Activated CD8-positive, alpha-beta memory T cell treated with anti-CD3 and anti-CD28 coated beads for 48 hours (primary cell): ENCODE results near the gene PACS2.
"Not testable (repeated sequence)": the region's sequence is repeated elsewhere in the genome, so short reads cannot be mapped to it uniquely, and the experiment has no call there.

Experiments used
- DNase-seq, 3 experiments: peaks; one replicate each; pipeline ENCODE4 v3.0.0-alpha.2; 2020; ENCODE audit warnings: low read depth in 2 of 3, low spot score in 2 of 3

PACS2 gene

DNA sequence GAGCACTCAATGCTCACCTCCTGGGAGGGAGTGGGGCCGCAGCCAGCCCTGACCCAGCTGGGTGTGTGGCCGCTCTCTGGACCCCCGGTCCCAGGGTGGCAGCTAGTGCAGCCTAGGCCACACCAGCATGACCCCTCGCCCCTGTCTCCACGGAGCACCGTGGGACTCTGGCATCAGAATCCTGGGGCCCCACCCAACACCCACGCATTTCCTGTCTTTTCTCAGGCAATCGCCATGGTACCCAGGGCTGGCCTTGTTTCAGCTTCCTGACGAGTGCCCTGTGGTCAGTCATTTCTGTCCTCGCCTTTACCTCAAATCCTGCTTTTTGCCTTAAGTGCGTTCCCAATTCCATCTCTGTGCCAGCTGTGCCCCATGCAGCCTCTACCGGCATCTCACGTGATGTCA lies 15.9 kb downstream of the PACS2 start:
- no peak for DNase-seq

DNA sequence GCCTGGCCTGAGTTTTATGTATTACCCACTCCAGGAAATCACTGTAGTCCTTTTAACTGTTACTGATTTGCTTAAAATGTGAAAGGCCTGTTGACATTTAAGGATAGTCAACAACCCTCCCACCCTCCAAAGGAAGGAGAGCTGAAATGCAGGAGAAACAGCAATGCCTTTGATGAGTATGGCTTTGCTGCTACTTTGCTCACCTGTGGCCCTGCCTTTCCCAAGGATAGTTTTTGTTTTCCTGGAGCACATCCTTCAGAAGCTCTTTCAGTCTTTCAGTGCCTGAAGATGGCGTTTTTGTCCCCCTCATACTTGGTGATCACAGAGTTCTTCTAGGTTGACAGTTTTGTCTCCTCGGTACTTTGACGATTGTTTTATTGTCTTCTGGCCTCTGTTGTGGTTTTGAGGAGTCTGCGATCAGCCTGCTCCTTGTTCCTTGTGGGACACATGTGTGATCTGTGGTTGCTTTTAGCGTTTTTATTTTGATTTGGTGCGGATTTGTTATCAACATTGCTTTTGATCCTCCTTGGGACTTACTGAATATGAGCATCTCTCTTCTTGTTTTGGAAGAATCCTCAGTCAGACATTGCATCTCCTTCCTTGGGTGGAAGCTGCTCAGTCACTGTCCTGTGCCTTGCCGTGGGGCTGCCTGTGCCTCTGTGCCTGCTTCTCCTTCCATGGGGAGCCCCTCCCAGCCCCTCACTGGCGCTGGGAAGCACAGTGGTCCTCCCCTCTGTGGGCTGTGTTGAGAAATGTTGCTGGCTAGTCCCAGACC lies 17.2 kb downstream of the PACS2 start:
- no peak for DNase-seq

DNA sequence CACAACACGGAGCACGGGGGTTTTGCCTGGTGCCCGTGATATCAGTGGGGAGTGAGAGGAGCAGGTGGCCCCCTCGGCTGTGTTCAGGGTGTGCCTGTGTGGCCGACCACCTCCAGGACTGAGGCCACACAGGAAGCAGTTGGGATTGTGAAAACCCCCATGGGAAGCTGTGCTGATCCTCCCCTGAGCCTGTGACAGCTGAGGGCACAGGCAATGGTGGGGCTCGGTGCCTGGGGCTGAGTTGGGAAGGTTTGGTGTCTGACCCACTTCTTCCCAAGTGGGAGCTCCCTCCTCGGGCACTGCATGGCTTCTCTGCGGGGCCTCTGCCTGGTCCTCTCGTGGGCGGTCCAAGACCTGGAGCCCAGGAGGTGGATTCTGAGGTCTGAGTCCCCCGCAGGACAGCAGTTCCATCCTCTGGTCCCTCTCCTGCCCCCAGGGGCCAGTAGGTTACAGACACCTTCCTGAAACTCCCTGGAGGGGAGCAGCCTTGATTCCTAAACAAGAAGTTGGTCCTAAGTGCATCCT lies 17.9 kb downstream of the PACS2 start:
- DNase-seq: no peak

DNA sequence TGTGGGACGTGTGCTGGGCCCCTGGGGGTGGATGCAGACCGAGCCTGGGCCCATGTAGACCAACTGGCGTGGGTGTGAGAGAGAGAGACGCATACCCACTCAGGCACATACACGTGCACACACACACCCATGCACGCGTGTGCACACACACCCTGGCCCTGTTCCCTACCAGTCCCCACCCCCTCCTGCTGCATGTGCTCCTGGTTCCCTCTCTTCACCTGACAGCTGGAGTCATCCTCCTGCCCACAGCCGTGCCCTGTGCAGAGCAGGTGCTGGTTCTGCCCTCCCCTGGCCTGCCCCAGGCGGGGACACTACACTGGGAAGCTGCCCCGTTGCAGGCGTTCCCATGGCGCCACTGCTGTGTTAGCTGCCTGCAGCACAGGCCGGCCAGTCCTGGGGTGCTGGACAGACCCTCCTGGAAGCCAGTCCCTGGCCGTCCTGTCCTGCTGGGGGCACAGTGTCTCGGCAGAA lies 18.5 kb downstream of the PACS2 start:
- no peak for DNase-seq

DNA sequence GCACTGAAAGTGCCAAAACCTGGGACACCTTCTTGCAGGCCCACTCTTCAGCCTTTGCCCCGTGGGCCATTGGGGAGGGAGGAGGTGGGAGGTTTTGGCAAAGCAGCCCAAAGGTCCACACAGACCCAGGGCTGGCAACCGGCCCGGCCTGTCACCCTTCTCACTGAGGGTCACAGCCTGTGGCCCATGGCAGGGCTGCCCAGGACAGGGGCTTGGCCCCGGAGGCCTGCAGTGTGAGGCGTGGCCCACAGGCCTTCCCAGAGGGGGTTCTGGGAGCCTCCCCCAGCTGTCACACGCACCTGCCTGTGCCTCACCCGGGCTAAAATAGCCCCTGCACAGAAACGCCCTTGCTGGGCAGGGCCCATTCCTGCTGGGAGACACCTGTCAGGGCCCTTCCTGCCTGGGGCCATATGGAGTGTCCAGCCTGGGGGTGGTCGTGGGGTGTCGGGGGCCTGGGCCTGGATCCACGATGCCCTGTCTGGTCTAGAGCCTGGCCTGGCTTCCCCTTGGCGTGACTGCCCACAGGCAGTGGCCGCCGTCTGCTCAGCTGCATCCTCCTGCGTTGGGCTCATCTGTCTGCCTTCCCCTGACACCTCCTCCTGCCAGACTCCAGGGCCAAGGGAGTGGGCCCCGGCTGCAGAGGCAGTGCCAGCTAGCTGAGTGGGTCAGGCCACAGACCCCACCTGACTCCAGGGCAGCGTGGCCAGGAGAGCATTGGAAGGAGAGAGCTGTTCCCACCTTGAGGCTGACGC lies 19.2 kb downstream of the PACS2 start:
- no peak for DNase-seq

DNA sequence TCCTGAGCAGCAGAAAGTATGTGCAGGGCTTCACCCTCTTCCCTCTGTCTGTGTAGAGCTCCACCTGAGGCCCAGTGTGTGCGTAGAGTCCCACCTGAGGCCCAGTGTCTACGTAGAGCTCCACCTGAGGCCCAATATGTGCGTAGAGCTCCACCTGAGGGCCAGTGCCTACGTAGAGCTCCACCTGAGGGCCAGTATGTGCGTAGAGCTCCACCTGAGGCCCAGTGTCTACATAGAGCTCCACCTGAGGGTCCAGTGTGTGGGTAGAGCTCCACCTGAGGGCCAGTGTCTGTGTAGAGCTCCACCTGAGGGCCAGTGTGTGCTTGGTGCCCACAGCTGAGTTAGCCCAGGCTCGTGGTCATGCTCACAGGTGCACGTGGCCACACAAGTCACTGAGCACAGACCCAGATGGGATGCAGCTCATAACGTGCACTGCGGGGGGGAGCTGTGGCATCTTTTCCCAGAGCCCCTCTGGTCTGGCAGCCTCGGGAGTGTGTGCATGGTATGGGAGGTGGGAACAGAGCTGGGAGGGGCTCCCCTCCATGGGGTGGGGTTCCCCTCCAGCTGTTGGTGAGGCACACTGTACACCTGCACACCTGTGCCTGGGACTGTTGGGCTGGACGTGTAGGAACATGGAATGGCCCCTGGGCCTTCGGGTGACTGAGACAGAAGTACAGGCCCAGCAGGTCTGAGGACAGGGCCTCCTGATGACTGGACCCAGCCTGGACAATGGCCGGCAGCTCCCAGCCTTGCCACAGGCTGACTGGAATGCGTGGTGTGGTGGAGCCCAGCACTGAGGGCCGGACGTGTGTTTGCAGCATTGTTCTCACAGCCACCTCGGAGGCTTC lies 20.1 kb downstream of the PACS2 start:
- DNase-seq: no peak

DNA sequence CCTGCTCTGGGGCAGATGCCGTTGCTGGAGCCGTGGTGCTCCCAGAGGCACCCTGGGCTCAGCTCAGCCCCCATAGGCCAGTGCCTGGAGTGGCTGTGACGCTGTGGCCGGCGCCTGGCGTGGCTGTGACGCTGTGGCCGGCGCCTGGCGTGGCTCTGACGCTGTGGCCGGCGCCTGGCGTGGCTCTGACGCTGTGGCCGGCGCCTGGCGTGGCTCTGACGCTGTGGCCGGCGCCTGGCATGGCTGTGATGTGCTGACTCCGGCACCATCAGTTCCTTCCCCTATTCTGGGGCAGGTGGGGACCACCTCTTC lies 20.6 kb downstream of the PACS2 start:
- DNase-seq: not testable (repeated sequence)

DNA sequence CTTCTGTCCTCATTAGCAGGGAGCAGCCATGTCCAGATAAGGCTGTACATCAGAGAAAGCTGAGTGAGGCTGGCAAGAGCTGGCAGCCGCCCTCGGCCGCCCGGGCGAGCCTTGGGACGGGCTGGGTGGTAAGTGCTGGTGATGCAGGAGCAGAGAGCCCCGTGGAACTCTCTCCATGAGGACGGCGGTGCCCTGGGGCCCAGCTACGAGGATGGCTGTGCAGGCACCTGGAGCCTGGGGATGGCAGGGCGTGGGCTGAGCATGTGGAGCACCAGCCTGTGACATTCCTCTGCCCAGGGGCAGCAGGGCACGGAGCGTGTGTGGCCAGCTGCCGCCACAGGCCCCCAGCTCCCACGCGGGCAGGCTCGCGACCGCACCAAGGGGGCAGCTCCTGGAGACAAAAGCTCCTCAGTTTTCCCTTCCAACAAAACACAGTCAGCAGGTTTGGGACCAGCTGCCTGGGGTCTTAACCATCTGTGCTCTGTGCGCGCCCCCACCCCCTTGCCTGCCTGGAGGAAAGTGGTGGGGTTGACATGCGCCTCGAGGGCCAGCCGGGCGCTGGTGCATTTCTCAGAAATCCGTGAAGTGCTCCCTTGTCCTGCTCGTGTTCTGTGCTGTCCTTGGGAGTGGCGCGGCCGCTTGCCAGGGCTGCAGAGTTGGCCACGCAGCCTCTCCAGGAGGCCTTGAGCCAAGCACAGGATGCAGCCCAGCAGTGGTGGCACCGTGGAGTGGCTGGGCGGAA lies 21.4 kb downstream of the PACS2 start:
- DNase-seq: no peak

DNA sequence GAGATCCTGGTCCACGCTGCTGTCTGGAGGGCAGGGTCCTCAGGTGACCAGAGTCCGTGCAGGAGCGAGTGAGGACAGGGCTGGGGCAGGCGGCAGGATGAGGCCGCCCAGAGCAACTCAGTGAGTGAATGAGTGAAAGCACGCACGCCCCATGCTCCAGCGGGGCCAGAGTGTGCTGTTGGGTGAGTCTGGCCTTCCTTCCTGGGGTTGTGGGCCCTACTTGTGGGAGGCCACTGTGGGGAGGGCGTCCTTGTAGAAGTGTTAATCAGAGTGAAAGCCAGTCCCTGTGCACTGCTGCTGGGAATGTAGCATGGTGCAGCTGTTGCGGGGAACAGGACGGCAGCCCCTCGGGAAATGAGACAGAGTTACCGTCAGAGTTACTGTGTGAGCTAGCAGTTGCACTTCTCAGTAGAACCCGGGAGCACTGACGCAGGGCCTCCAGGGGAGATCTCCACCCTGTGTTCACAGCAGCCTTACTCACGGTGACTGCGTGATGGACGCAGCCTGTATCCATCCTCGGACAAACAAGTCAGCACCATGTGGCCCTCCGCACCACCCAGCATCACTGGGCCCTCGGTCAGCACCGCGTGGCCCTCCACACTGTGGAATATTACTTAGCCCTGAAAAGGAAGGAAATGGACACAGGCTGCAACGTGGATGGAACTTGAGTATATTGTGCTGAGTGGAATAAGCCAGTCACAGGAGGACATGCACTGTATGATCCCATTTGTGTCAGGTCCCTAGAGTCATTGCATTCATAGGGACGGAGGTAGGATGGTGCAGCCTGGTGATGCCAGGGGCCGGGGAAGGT lies 22.1 kb downstream of the PACS2 start:
- DNase-seq: no peak

DNA sequence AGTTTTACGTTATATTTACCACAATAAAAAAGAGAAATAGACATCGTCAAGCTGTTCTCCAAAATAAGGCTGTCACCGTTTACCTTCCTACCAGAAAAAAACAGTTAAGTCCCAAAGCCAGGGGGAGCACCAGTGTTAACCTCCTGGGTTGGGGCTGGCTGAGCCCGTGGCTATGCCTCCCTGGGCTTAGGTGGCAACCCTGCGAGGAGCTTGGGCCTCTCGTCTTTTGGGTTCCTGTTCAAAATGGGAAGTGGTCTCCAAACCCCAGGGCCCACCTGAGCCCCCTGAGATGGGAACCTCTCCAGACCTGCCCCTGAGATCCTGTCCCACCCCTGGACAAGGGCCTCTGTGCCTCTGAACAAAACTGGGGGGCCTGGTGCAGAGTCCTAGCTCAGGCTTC lies 22.9 kb downstream of the PACS2 start:
- DNase-seq: no peak

DNA sequence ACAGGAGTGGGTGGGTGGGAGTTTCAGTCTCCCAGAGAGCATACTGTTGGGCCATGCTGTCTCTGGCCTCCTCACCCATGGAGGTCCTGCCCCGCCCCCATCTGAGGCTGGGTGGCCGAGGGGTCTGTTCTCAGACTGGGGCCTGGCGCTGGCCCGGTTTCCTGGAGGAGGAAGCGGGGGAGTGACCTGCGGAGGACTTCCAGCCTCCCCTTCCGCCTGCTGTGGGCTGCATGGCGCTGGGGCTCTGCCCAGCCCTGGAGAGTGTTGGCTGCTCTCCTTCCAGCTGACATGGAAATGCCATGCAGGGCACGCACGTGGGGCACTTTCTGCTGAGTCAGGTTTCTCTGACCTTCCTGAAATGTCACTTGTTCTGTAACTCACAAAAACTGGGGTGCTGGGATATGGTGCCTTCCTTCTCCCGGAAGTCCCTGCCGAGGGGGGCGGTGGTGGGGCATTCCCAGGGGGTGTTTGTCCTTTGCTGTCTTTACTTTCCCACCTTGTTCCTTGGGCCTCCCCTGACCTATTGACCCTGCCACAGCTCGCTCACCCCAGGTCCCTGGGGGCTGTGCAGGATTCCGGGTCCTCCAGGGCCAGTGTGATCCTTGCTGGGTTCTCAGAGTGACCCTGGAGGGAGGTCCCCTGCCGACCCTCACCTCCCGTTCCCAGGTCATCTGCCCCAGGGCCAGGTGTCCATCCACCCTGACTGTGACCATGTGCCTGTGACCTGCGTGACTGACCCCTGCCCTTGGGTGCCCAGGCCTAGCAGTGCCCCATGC lies 23.6 kb downstream of the PACS2 start:
- DNase-seq: no peak

DNA sequence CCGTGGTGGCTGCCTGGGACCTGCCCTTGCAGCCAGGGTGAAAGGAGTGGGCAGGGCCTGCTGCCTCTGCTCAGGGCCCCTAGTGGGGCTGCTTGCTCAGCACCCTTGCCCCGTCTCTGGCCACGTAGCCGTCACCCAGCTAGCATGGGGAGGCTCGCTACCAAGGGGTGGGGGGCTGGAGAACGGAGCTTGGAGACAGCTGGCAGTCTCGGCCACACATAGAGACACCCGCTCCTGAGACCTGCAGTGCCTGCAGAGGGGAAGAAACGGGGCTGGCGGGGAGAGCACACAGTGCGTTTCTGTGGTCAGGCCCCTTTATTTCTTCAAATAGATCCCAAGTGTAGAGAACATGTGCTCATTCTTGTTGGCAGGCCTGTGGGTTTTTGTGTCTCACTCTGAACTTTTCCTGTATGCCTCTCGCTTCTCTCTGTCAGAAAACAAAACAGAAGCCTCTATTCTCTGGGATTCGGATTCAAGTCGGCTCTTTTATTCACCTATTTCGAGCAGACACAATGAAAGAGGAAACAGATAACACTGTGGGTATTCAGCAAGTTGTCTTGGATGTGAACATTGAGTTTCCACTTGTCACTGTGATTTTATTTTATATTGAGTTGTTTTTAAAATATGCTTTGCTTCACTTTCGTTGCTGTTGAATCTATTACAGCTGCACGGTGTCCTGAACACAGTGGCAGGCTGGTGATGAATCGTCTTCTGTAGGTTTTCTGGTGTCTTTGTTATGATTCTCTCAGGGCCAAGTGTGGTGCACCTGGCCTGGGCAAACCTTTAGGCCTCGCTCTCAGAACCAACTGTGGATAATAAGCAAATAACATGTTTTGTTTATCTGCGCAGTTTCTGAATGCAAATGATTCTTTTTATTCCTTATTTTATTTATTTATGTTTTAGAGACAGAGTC lies 26.5 kb downstream of the PACS2 start:
- DNase-seq: no peak

DNA sequence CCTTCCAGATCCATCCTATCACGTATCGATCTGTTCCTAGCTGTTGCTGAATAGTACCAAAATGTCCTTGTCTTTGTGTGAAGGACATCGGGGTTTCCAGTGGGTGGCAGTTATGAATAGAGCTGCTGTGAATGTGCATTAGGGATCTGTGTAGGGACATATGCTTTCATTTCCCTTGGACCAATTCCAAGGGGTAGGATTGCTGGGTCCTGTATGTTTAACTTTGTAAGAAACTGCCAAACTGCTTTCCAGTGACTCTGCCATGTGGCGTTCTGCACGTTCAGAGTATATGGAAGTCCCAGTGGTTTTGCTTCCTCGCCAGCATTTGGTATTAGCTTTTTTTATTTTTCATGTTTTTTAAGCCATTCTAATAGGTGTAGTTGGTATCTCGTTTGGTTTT lies 28.6 kb downstream of the PACS2 start:
- no peak for DNase-seq

DNA sequence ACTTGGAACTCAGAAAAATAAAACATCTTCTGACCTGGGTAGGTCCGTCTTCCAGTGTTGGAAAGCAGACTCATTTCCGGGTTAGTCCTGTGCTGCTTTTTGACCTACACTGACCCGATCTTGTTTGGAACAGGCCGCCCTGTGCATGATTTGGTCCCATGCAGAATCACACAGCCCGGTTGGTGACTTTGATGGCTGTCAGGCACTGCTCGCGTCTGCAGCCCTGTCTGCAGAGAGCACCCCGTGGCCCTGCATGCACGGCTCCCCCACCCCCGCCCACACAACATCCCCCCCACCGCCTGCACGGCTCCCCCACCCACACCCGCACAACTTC lies 31.6 kb downstream of the PACS2 start:
- DNase-seq: no peak

DNA sequence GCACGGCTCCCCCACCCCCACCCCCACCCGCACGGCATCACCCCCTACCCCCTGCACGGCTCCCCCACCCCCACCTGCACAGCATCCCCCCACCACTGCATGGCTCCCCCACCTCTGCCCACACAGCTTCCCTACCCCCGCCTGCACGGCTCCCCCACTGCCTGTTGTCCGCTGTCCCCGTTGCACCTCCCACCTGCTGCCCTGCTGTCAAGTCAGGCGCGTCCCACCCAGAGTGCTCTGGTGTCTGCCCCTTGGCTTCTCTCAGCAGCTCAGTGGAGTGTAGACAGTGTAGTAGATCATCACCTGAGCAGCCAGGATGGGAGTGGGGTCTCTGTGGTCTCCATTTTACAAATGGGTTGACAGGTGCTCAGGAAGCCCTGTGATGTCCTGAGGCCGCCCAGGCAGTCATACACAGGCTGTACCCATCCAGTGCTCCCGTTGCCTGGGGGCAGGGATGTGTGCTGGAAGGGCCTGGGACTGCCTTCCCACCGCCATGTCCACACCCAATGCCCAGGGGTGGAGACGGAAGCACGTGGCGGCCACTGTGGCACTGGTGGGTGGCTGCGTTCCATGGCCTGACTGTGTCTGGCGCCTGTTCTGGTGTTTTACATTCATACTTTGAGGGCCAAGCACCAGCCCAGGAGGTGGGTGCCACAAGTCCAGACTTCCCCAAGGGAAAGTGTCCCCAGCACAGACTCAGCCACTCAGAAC lies 32.5 kb downstream of the PACS2 start:
- DNase-seq: no peak

DNA sequence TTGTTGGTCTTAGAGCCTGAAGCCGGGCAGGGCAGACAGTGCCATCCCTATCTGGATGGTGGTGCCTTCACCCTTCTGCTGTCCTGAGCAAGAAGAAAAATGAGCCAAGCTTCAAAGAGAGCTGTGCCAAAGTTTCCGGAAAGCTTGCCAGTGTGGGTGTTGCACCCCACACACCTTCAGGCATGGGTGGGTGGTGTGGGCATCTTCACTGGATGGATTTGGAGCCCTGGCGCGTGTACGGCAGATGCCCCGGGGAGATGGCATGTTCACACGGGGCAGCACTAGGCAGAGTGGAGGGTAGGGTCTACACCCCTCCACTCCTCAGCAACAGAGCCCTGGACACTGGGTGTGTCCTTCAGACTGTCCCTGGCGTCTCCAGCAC lies 33.0 kb downstream of the PACS2 start:
- no peak for DNase-seq

DNA sequence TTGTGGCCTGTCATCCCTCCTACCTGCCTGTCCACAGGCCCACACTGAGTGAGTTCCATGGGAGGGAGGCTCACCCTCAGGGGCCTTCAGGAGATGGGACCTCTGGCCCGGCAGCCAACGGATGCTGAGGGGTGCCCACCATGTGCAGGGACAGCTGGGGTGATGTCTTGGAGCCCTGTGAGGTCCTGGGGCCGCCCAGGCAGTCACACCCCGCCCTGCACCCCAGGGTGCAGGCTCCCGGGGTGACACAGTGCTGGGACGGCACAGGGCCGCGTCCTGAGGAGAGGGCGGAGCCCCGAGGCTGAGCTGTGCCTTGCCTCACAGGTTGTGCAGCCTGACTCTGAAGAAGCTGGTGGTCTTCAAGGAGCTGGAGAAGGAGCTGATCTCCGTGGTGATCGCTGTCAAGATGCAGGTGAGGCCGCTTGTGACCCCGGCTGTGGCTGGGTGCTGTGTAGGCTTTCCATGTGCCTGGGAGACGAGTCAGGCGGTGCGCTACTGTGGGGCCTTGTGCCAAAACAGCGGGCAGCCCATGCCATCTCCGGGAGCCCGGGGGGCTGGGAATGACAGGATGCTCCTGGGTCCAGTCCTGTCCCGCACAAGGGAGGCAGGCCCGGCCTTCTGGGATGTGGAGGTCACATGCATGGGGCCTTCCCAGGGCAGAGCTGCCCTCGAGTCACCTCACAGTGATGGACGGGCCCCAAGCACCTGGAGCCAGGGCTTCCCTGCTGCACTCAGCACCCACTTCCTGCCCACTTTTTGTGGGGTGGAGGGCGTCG lies 33.8 kb downstream of the PACS2 start:
- no peak for DNase-seq
